Stimulated activated CD4-positive, alpha-beta T cell treated with anti-CD3 and anti-CD28 coated beads, Interleukin-4, amount 100 ng/mL, for 4 hours (primary cell): ENCODE results near the gene EEF2KMT.
"Not testable (repeated sequence)": the region's sequence is repeated elsewhere in the genome, so short reads cannot be mapped to it uniquely, and the experiment has no call there.

ENCODE experiments used
- DNase-seq, 2 experiments: peaks; one replicate each; pipeline ENCODE4 v3.0.0-alpha.2; 2020

EEF2KMT gene

GRCh38 chr16:5069048-5069447 is 28.5 kb downstream of the EEF2KMT start:
- no peak for DNase-seq

GRCh38 chr16:5066511-5066910 is 31.1 kb downstream of the EEF2KMT start:
- no peak for DNase-seq

- DNase-seq: no peak
These were observed 31.8 kb downstream of the EEF2KMT start, which contains the start of gene C16orf89 for GRCh38 chr16:5065813-5066212. Gene C16orf89, minus strand, starts transcription at chr16:5065956. Its CDS starts 48 bp downstream, at chr16:5065908.

DNA sequence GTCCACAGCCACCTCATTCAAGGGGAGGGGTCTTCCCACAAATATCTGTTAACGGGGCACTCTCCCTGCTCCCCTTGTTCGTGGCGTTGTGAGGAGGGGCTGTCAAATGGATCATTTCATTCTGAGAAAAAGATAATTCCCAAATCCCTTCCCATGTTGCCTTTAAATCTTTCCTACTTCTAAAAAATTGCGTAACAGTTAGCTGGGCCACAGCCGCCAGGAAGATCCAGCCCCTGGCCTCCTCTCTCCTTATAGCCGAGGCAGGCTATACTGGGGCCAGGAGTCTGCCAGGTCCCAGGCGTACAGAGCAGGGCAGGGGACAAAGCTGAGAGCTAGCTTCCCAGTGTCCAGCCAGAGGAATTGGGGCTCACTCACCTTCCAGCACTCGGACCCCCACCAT is 32.3 kb downstream of the EEF2KMT start:
- no peak for DNase-seq

GRCh38 chr16:5064915-5065314 is 32.7 kb downstream of the EEF2KMT start:
- DNase-seq: no peak

- DNase-seq: no peak
These were observed 34.5 kb downstream of the EEF2KMT start for GRCh38 chr16:5062790-5063765.

DNA sequence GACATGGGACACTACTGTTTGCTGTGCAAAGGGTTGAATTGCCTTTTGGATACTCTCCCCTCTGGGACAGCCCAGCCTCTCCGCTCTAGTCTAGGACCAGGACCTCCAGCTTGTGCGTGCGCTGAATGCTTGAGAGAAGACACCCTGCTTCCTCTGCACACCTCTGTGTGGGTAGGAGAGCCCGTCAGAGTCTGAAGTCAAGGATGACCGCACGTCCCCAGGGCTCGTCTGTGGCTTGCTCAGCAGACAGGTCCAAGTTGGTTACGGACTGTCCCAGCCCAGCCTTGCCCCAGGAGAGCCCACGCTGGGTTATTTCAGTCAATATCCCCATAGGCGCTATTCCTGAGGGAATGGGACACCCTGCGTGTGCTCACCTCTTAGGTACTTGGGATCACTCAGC is 35.5 kb downstream of the EEF2KMT start:
- DNase-seq: no peak

GRCh38 chr16:5060073-5060641 is 37.4 kb downstream of the EEF2KMT start:
- no peak for DNase-seq

GRCh38 chr16:5059386-5060072 is 38.1 kb downstream of the EEF2KMT start:
- DNase-seq: no peak

GRCh38 chr16:5058476-5058875 is 39.1 kb downstream of the EEF2KMT start:
- no peak for DNase-seq

DNA sequence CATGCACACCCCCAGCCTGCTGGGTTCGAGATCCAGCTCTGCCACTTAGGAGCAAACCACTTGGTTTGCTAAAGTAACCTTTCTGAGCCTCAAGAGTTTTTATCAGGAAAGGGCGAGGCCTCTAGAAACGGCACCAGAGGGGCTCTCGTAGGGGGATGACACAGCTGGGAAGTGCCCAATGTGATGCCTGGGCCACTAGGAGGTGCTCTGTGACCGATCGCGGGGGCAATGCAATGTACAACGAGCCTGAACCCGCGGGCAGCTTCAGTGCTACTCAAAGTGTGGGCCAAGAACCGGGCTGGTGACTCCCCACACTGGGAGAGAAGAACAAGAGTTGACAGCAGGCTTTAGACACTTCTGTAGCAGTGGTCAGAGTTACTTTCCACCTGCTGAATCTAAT is 41.2 kb downstream of the EEF2KMT start:
- peak; percentile 32 to 37 for DNase-seq

GRCh38 chr16:5054876-5055865 is 42.4 kb downstream of the EEF2KMT start:
- DNase-seq: no peak

DNA sequence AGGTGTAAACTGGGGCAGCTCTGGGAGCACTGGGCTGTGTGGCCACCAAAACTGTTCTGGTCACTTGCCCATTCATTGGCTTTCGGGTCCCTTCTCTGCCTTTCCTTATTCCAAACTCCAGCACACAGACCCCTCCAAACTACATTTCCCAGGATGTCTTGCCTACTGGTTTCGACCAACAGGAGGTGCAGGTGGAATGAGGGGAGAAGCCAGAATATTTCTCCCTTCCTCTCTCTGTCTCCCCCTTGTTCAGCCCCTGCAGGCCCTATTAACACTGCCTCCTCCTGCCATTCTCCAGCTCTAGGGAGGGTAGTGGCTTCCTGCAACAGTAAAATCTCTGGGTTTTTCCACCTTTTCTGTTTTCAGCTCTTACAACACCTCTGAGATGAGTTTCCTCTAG is 50.7 kb downstream of the EEF2KMT start:
- no peak for DNase-seq

- DNase-seq: no peak
These were observed 52.0 kb downstream of the EEF2KMT start for GRCh38 chr16:5045499-5046115.

DNA sequence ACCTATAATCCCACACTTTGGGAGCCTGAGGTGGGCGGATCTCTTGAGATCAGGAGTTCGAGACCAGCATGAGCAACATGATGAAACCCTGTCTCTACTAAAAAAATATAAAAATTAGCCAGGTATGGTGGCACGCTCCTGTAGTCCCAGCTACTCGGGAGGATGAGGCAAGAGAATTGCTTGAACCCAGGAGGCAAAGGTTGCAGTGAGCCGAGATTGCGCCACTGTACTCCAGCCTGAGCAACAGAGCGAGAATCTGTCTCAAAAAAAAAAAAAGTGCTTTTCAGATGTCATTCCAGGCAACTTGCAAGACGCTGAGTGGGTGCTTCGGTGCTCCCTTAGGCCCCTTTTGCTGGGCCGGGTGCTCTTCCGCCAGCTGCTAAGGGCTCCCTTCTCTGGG is 53.0 kb downstream of the EEF2KMT start:
- not testable (repeated sequence) for DNase-seq

DNA sequence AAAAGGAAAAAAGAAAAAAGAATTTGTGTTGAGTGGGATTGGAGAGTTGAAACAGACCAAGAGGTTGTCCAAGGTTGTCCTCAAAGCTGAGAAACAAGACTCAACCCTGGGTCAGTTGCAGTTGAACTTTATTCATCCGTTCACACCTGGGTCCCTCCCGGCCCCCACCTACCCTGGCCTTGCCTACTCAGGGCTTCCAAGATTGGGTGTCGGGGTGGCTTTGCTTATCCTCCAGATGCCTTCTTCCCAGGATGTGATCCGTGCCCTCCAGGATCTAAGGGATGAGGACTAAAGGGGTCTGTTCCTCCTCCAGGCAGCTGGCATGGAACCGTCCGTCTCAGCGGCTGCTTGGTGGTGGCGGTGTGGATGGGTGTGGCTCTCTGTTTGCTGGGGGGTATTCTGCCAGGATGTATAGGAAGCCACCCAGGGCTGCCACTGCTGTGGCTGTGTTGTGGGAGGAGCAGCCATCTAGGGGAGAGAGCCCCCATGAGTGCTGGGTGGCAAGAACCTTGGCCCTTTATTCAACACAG is 53.5 kb downstream of the EEF2KMT start:
- no peak for DNase-seq

DNA sequence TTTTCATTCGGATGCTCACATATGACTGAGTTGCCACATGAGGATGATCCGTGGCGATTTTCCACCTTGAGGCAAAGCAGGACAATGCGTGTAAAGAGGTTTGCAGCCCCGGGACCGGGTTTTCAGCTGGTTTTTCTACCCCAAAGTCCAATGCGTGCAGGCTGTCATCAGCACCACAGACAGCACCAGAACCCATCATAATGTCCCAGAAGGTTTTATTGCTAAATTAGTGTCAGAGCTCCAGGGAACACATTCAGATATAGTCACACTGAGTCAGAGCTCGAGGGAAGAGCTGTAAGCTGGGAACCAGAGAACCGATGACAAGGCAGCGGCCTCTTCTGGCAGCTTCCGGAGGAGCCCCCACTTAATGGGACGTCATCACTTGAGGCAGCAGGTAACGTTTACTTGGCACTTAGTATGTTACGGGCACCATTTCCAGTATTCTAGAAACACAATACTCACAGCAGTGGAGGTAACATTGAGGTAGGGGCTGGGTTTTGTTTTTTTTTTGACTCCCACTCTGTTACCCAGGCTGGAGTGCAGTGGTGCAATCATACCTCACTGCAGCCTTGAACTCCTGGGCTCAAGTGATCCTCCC is 54.9 kb downstream of the EEF2KMT start:
- no peak for DNase-seq

- no peak for DNase-seq
These were observed 55.9 kb downstream of the EEF2KMT start for GRCh38 chr16:5041600-5042133.

- no peak for DNase-seq
These were observed 57.1 kb downstream of the EEF2KMT start for GRCh38 chr16:5040451-5040850.

DNA sequence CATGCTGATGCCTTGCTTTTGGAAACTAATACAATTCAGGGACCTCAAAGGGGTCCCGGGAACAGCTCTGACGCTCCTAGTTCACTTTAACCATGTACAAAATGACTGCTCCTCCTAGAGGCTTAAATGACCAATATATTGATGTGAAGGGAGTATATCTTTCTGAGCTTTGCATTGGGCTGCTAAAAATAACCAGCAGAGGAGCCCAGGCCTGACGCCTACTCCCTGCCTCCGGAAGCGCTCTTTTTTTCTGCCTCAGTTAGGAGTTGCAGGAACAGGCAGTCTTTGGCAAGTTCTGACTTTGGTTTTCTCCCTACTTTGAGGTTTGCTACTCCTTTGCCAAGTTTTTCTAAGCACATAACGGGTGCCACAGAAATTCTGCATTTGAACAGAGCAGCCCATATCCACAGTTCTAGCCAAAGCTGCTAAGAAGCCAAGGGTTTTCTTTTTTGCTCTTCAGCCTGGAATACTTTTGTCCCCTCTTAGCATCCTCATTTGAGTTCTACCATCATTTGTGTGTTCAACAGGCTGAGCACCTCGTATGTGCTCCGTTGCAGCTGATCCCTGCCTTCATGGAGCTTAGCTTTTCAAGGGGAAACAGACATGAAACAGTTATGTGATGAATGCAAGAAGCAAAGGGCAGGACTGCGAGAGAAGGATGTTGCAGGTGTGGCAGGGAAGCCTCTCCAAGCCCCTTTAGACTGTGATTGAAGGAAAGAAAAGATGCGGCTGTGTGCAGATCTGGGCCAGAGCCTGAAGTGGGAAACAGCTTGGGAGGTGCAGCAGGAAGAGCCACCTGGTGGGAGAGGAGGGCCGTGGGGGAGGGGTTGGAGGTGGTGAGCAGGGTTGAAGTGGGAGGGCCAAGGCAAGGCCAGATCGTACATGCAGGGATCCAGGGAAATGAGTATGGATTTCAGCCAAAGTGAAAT is 61.1 kb downstream of the EEF2KMT start:
- no peak for DNase-seq
